Subcutaneous abdominal adipose tissue (tissue), 5 donors: ENCODE measurements around the gene GAPT.

Experiments used
- H3K27ac ChIP-seq: one replicate; pipeline ENCODE4 v1.7.0; 2013; ENCODE audit warnings: low read depth, mild to moderate bottlenecking, inconsistent platforms, low read length, moderate library complexity
- H3K27me3 ChIP-seq, 5 donors: one replicate each; pipeline ENCODE4 v1.7.0; 2013; ENCODE audit warnings: low read length in 5 of 5, inconsistent platforms in 1 of 5; ENCODE audit not compliant: control insufficient read depth in 5 of 5, insufficient read depth in 4 of 5
- H3K36me3 ChIP-seq, 5 donors: one replicate each; pipeline ENCODE4 v1.7.0; 2013; ENCODE audit warnings: low read length in 5 of 5; ENCODE audit not compliant: control insufficient read depth in 5 of 5, insufficient read depth in 5 of 5
- H3K4me1 ChIP-seq, 5 donors: one replicate each; pipeline ENCODE4 v1.7.0; 2013; ENCODE audit warnings: low read length in 5 of 5, mild to moderate bottlenecking in 3 of 5, moderate library complexity in 1 of 5; ENCODE audit not compliant: control insufficient read depth in 5 of 5, insufficient read depth in 5 of 5
- H3K4me3 ChIP-seq, 5 donors: one replicate each; pipeline ENCODE4 v1.7.0; 2013; ENCODE audit warnings: low read length in 5 of 5, low read depth in 1 of 5
- H3K9ac ChIP-seq, 5 donors: one replicate each; pipeline ENCODE4 v1.7.0; 2013; ENCODE audit warnings: low read length in 5 of 5, mild to moderate bottlenecking in 4 of 5, moderate library complexity in 3 of 5
- H3K9me3 ChIP-seq, 5 donors: one replicate each; pipeline ENCODE4 v1.7.0; 2013; ENCODE audit warnings: low read length in 5 of 5; ENCODE audit not compliant: control insufficient read depth in 5 of 5
- donor health status: healthy.
- donor health status: healthy.
- donor health status: healthy.
- donor health status: healthy.
- donor health status: healthy.

Gene GAPT

GRCh38 chr5:58454025-58454424 lies 37.2 kb upstream of the GAPT start:
- H3K9me3 ChIP-seq: no peaks in the 10 kb centered on the region
- H3K27me3 ChIP-seq: no peaks in the 10 kb centered on the region
- H3K4me3 ChIP-seq: no peak overlapping the region
- no peak overlapping the region for H3K9ac ChIP-seq
- no peak overlapping the region for H3K27ac ChIP-seq
- H3K4me1 ChIP-seq: peaks cover 0 to 46% (median 43%) of the 10 kb centered on the region in 5 donors
- peaks cover 33 to 49% (median 40%) of the 10 kb centered on the region in 5 donors for H3K36me3 ChIP-seq

GRCh38 chr5:58455066-58455465 lies 36.2 kb upstream of the GAPT start:
- Histone ChIP-seq H3K9ac (no peak overlapping the region), H3K27ac (no peak overlapping the region), H3K4me3 (peak overlapping the region in 1 of 5 donors; percentile 84)

GRCh38 chr5:58455480-58455879 lies 35.8 kb upstream of the GAPT start:
- Histone ChIP-seq H3K9me3 (no peaks in the 10 kb centered on the region), H3K9ac (no peak overlapping the region), H3K27me3 (no peaks in the 10 kb centered on the region), H3K4me1 (peaks cover 0 to 48% (median 47%) of the 10 kb centered on the region in 5 donors), H3K27ac (no peak overlapping the region), H3K36me3 (peaks cover 33 to 49% (median 40%) of the 10 kb centered on the region in 5 donors), H3K4me3 (peak overlapping the region in 1 of 5 donors; percentile 84)

More at GRCh38 chr5:58455066-58455465, 36.2 kb upstream of the GAPT start:
- Histone ChIP-seq H3K27me3 (no peaks in the 10 kb centered on the region), H3K36me3 (peaks cover 33 to 49% (median 40%) of the 10 kb centered on the region in 5 donors), H3K9me3 (no peaks in the 10 kb centered on the region), H3K4me1 (peaks cover 0 to 48% (median 46%) of the 10 kb centered on the region in 5 donors)

GRCh38 chr5:58456026-58456425 lies 35.2 kb upstream of the GAPT start:
- no peaks in the 10 kb centered on the region for H3K9me3 ChIP-seq
- peaks cover 0 to 53% (median 47%) of the 10 kb centered on the region in 5 donors for H3K4me1 ChIP-seq
- no peak overlapping the region for H3K27ac ChIP-seq
- no peaks in the 10 kb centered on the region for H3K27me3 ChIP-seq
- peak overlapping the region in 2 of 5 donors; percentile 84 to 90 for H3K4me3 ChIP-seq
- H3K36me3 ChIP-seq: peaks cover 33 to 49% (median 40%) of the 10 kb centered on the region in 5 donors
- H3K9ac ChIP-seq: no peak overlapping the region

- no peak overlapping the region for H3K27ac ChIP-seq
- H3K27me3 ChIP-seq: no peaks in the 10 kb centered on the region
- peak overlapping the region in 2 of 5 donors; percentile 84 to 90 for H3K4me3 ChIP-seq
- peaks cover 33 to 49% (median 40%) of the 10 kb centered on the region in 5 donors for H3K36me3 ChIP-seq
- H3K9me3 ChIP-seq: no peaks in the 10 kb centered on the region
- peak overlapping the region in 1 of 5 donors; percentile 51 for H3K9ac ChIP-seq
- peaks cover 0 to 53% (median 47%) of the 10 kb centered on the region in 5 donors for H3K4me1 ChIP-seq
These were observed 34.7 kb upstream of the GAPT start for GRCh38 chr5:58456486-58456885.

- Histone ChIP-seq H3K27me3 (no peaks in the 10 kb centered on the region), H3K9me3 (no peaks in the 10 kb centered on the region), H3K27ac (peak overlapping the region; percentile 2), H3K4me1 (peaks cover 0 to 53% (median 47%) of the 10 kb centered on the region in 5 donors), H3K36me3 (peaks cover 33 to 49% (median 40%) of the 10 kb centered on the region in 5 donors), H3K9ac (peak overlapping the region in 1 of 5 donors; percentile 51), H3K4me3 (peak overlapping the region in 4 of 5 donors; percentile 56 to 96 (median 87))
These were observed 34.2 kb upstream of the GAPT start for GRCh38 chr5:58457050-58457449.

- H3K4me1 ChIP-seq: peaks cover 0 to 53% (median 47%) of the 10 kb centered on the region in 5 donors
- no peaks in the 10 kb centered on the region for H3K9me3 ChIP-seq
- peak overlapping the region; percentile 69 to 95 (median 83) for H3K9ac ChIP-seq
- H3K36me3 ChIP-seq: peaks cover 30 to 46% (median 37%) of the 10 kb centered on the region in 5 donors
- no peaks in the 10 kb centered on the region for H3K27me3 ChIP-seq
- H3K4me3 ChIP-seq: peak overlapping the region; percentile 84 to 96 (median 90)
- H3K27ac ChIP-seq: peak overlapping the region; percentile 94
These were observed 33.0 kb upstream of the GAPT start for GRCh38 chr5:58458141-58458742.

GRCh38 chr5:58458743-58459145 lies 32.5 kb upstream of the GAPT start:
- Histone ChIP-seq H3K9ac (peak overlapping the region; percentile 69 to 95 (median 83)), H3K27me3 (no peaks in the 10 kb centered on the region), H3K4me3 (peak overlapping the region; percentile 84 to 96 (median 90)), H3K9me3 (no peaks in the 10 kb centered on the region), H3K27ac (peak overlapping the region; percentile 94), H3K36me3 (peaks cover 30 to 41% (median 33%) of the 10 kb centered on the region in 5 donors), H3K4me1 (peaks cover 0 to 52% (median 47%) of the 10 kb centered on the region in 5 donors)

- Histone ChIP-seq H3K36me3 (peaks cover 25 to 35% (median 27%) of the 10 kb centered on the region in 5 donors), H3K4me1 (peaks cover 0 to 48% (median 44%) of the 10 kb centered on the region in 5 donors), H3K27me3 (no peaks in the 10 kb centered on the region), H3K27ac (peak overlapping the region; percentile 94), H3K9me3 (no peaks in the 10 kb centered on the region), H3K9ac (peak overlapping the region in 4 of 5 donors; percentile 82 to 95 (median 84)), H3K4me3 (peak overlapping the region; percentile 84 to 96 (median 90))
These were observed 31.9 kb upstream of the GAPT start for GRCh38 chr5:58459146-58460001.
